K562 (cell line): Measurements from ENCODE around the gene ARL6IP6. TPM values are rescaled to one million over a fixed set of nuclear protein-coding genes. Genes with fewer than 3 reads are reported as not detected.
"Not testable (repeated sequence)": the region's sequence is repeated elsewhere in the genome, so short reads cannot be mapped to it uniquely, and the experiment has no call there.

ENCODE experiments used
- ATAC-seq: fragments of 200-7000 bp; cut with Tn5 transposase; 3 replicates; pipeline ENCODE4 v1.9.1; 2020; ENCODE audit warnings: moderate library complexity
- BruUV-seq: library from RNA; stranded (reverse); fragments of 400-500 nt; replicated peaks from 2 replicates; lab custom pipeline; 2021; lab: Mats Ljungman, UMichigan
- CTCF ChIA-PET: fragments of 300-600 bp; formaldehyde crosslinking; extraction: SDS; loops from one replicate; lab custom pipeline; 2021; ENCODE audit warnings: low intra/inter-chr PET ratio; lab: Yijun Ruan, JAX
- POLR2A ChIA-PET: fragments of 300-600, 350-650 bp; sonication (Branson Sonifier 250); formaldehyde crosslinking; extraction: SDS; loops from one replicate; lab custom pipeline; 2021; ENCODE audit warnings: antibody characterized with exemption, inconsistent platforms; lab: Yijun Ruan, JAX
- DNase-seq, 4 experiments: peaks; one replicate each; pipeline versions ENCODE4 v3.0.0 to v3.0.0-alpha.2; 2011 to 2018; ENCODE audit warnings: low spot score in 3 of 4, mixed read lengths in 3 of 4; ENCODE audit errors: extremely low read depth in 1 of 4
- FAIRE-seq: peaks from 2 replicates; lab custom pipeline; 2011; peaks lifted over from hg19 to GRCh38; lab: Jason Lieb, UNC
- H2AFZ ChIP-seq: 2 replicates; pipeline ENCODE4 v1.6.0; 2011; ENCODE audit warnings: low read depth, low read length, control low read depth, inconsistent platforms
- H3K27ac ChIP-seq: fragments of 200-600 bp; 3 replicates; pipeline ENCODE4 v1.8.0; 2011; ENCODE audit warnings: low read depth, mild to moderate bottlenecking, control low read depth, inconsistent platforms, low read length, moderate library complexity, mixed read lengths; ENCODE audit errors: extremely low read depth
- H3K27me3 ChIP-seq, 2 experiments: fragments of 300-600 bp in 1 of 2; 2 replicates in 1 of 2; 3 replicates in 1 of 2; pipeline versions ENCODE4 v1.6.0 to v1.8.0; 2011; ENCODE audit warnings: inconsistent platforms in 2 of 2, low read length in 2 of 2, mild to moderate bottlenecking in 1 of 2, mixed read lengths in 1 of 2, moderate library complexity in 1 of 2; ENCODE audit not compliant: control insufficient read depth in 2 of 2, insufficient read depth in 2 of 2
- H3K36me3 ChIP-seq: fragments of 300-600 bp; 3 replicates; pipeline ENCODE4 v1.8.0; 2011; ENCODE audit warnings: mild to moderate bottlenecking, low read length, inconsistent platforms; ENCODE audit not compliant: control insufficient read depth, insufficient read depth
- H3K4me1 ChIP-seq, 2 experiments: fragments of 200-600 bp in 1 of 2; replicated peaks in 1 of 2; 2 replicates in 1 of 2; 3 replicates in 1 of 2; pipeline versions ENCODE4 v1.5.1 to v1.8.0; 2011; ENCODE audit warnings: inconsistent platforms in 2 of 2, low read length in 2 of 2, mild to moderate bottlenecking in 1 of 2, mixed read lengths in 1 of 2, moderate library complexity in 1 of 2; ENCODE audit not compliant: control insufficient read depth in 2 of 2, insufficient read depth in 2 of 2
- H3K4me2 ChIP-seq: 2 replicates; pipeline ENCODE4 v1.6.1; 2011; ENCODE audit warnings: low read length, control low read depth, inconsistent platforms, mixed read lengths; ENCODE audit not compliant: insufficient read depth
- H3K4me3 ChIP-seq: fragments of 200-600 bp; sonication (generic), shearing (Covaris generic); 2 replicates; pipeline ENCODE4 v1.5.1; 2016; ENCODE audit warnings: control low read depth, inconsistent platforms
- H3K79me2 ChIP-seq: fragments of 200-600 bp; 3 replicates; pipeline ENCODE4 v1.8.0; 2011; ENCODE audit warnings: low read length, inconsistent platforms; ENCODE audit not compliant: control insufficient read depth, insufficient read depth
- H3K9ac ChIP-seq, 2 experiments: 2 replicates each; pipeline versions ENCODE4 v1.6.0 to v1.6.1; 2011; ENCODE audit warnings: low read depth in 2 of 2, low read length in 2 of 2, control low read depth in 1 of 2, inconsistent platforms in 1 of 2, mild to moderate bottlenecking in 1 of 2, mixed read lengths in 1 of 2; ENCODE audit not compliant: insufficient read depth in 1 of 2
- H3K9me1 ChIP-seq: one replicate; pipeline ENCODE4 v1.6.0; 2011; ENCODE audit warnings: inconsistent platforms, mild to moderate bottlenecking, low read length, moderate library complexity; ENCODE audit not compliant: control insufficient read depth, insufficient read depth
- H3K9me3 ChIP-seq: replicated peaks from 2 replicates; pipeline ENCODE4 v1.5.1; 2011; ENCODE audit warnings: low read depth, low read length, inconsistent platforms; ENCODE audit not compliant: control insufficient read depth, insufficient read depth
- H4K20me1 ChIP-seq: replicated peaks from 2 replicates; pipeline ENCODE4 v1.6.1; 2011; ENCODE audit warnings: low read length, inconsistent platforms, mixed read lengths; ENCODE audit not compliant: control insufficient read depth, insufficient read depth
- MAFF ChIP-seq: IDR thresholded peaks from 2 replicates; pipeline ENCODE4 v1.6.1; 2012; ENCODE audit warnings: low read length, improper control_type of control experiment
- WGBS: fragments of 100-300 bp; shearing (Covaris generic); methylation state at CpG from one replicate; pipeline ENCODE4 v1.1.6; 2016; ENCODE audit warnings: low coverage, mixed read lengths; ENCODE audit not compliant: insufficient coverage; ENCODE audit errors: missing lambda C conversion rate; 5-methylcytosine and 5-hydroxymethylcytosine counted together
- in situ Hi-C: fragments of 300-500 bp; cut with MboI; formaldehyde crosslinking; loops from 4 replicates; pipeline ENCODE4 v1.15.0; 2018; ENCODE audit warnings: inconsistent platforms, mixed read lengths
- intact Hi-C: fragments of 100-400 bp; cut with micrococcal nuclease; formaldehyde crosslinking; loops from 2 replicates; pipeline ENCODE4 v1.14.2; 2022
- polyA plus RNA-seq, 8 experiments: library from polyadenylated mRNA; depleted of rRNA in 4 of 8; stranded (reverse) in 5 of 8; unstranded in 3 of 8; fragments of >200 nt; fragmentation: Nextera tagmentation in 2 of 8; fragmentation: Illumina TruSeq in 1 of 8; extraction: Ambion mirVana in 2 of 8; extraction: Trizol in 1 of 8; gene quantifications; 2 replicates each; pipeline versions ENCODE4 v1.2.1 to v1.2.3, GENCODE V29; 2011 to 2014; ENCODE audit warnings: inconsistent platforms in 1 of 8, missing spikeins in 1 of 8
- total RNA-seq, 7 experiments: library from RNA; depleted of rRNA in 6 of 7; stranded (reverse); fragments of >200 nt in 6 of 7; fragmentation: Illumina TruSeq in 2 of 7; extraction: Trizol in 2 of 7; gene quantifications; 2 replicates each; pipeline versions ENCODE4 v1.2.1 to v1.2.3, GENCODE V29; 2011 to 2021; ENCODE audit warnings: low replicate concordance in 1 of 7
- TF ChIP-seq, protein P1 (sequence below), 3 experiments: IDR thresholded peaks in 2 of 3; conservative IDR thresholded peaks in 1 of 3; 2 replicates each; pipeline ENCODE4 v1.5.1; 2011 to 2012; ENCODE audit warnings: low read length in 3 of 3, mild to moderate bottlenecking in 3 of 3, control low read depth in 2 of 3, improper control_type of control experiment in 1 of 3, inconsistent platforms in 1 of 3, low read depth in 1 of 3, mixed read lengths in 1 of 3, moderate library complexity in 1 of 3; ENCODE audit not compliant: insufficient read depth in 2 of 3

Gene ARL6IP6
- total and polyA plus RNA-seq, 9 of the 15 experiments (the other 6 are each of a cell fraction or from before 2014, with no cell fraction given), result 19.2 to 98.5 (median 36.2) TPM

- Histone ChIP-seq H3K4me2 (no peak overlapping the region), H3K9ac (no peak overlapping the region), H3K27me3 (no peaks in the 10 kb centered on the region), H3K4me1 (no peaks in the 10 kb centered on the region; a peak in 2 of 5 replicates), H3K9me3 (no peaks in the 10 kb centered on the region), H3K27ac (no peak overlapping the region), H3K9me1 (no peaks in the 10 kb centered on the region), H3K4me3 (no peak overlapping the region), H3K79me2 (peaks cover 3% of the 10 kb centered on the region; the same call in 1 of the 3 replicates), H3K36me3 (peaks cover 69% of the 10 kb centered on the region), H4K20me1 (no peaks in the 10 kb centered on the region), H2AFZ (no peak overlapping the region)
- in situ Hi-C loops, result no loop called here
- TF ChIP-seq, protein P1, sequence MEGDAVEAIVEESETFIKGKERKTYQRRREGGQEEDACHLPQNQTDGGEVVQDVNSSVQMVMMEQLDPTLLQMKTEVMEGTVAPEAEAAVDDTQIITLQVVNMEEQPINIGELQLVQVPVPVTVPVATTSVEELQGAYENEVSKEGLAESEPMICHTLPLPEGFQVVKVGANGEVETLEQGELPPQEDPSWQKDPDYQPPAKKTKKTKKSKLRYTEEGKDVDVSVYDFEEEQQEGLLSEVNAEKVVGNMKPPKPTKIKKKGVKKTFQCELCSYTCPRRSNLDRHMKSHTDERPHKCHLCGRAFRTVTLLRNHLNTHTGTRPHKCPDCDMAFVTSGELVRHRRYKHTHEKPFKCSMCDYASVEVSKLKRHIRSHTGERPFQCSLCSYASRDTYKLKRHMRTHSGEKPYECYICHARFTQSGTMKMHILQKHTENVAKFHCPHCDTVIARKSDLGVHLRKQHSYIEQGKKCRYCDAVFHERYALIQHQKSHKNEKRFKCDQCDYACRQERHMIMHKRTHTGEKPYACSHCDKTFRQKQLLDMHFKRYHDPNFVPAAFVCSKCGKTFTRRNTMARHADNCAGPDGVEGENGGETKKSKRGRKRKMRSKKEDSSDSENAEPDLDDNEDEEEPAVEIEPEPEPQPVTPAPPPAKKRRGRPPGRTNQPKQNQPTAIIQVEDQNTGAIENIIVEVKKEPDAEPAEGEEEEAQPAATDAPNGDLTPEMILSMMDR (IDR thresholded peaks at IDR 0.05 in 2 of 3, conservative IDR thresholded peaks at IDR 0.05 in 1 of 3; ENCODE audit: insufficient read depth in 2 of 3, low read depth in 1 of 3, low read length in 3 of 3), result peak in 2 of 3 experiments; percentile 28 to 47; a peak in 4 of 6 replicates
- TF ChIP-seq MAFF, result no peak
- peak; percentile 71 for ATAC-seq
- CTCF ChIA-PET, result interaction anchor here (0.6 kb wide), 1 partner anchor 553 kb away, joined by 3 read pairs; no protein-coding TSS in a partner anchor
- FAIRE-seq, result peak; percentile 29
- peak; percentile 15 to 33 (median 22) for DNase-seq
- intact Hi-C loops, result loop anchor here (5.0 to 10.0 kb wide), 3 partner anchors 544 to 774 kb away; no protein-coding TSS in a partner anchor
- 60% methylated on average over 3 of the region's 3 CpGs for WGBS
- POLR2A ChIA-PET, result interaction anchor here (2.0 kb wide), 1 partner anchor 25 kb away, joined by 5 read pairs; the partner anchor contains the start of genes ARL6IP6 and PRPF40A
- no TSS peak for BruUV-seq
Measured at GRCh38 chr2:152743002-152743401, 24.6 kb downstream of the ARL6IP6 start.

DNA sequence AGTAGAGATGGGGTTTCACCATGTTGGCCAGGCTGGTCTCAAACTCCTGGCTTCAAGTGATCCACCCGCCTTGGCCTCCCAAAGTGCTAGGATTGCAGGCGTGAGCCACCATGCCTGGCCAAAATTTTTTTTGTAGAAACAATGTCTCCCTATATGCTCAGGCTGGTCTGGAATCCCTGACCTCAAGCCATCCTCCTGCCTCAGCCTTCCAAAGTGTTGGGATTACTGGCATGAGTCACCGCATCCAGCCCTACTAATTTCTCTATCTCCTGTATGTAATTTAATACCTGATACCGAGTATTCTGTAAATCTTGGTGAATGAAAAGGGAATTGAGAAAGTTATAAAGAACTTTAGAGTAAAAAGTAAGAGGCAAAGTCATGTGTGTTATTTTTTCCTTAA, 29.3 kb downstream of the ARL6IP6 start:
- H3K27ac ChIP-seq, H3K9me1 ChIP-seq, H3K4me2 ChIP-seq, POLR2A ChIA-PET, H3K9ac ChIP-seq, ATAC-seq, BruUV-seq, DNase-seq, FAIRE-seq, H4K20me1 ChIP-seq, H3K4me1 ChIP-seq, H3K4me3 ChIP-seq, in situ Hi-C loops, H2AFZ ChIP-seq, H3K27me3 ChIP-seq, H3K9me3 ChIP-seq, H3K79me2 ChIP-seq: not testable (repeated sequence)
- intact Hi-C loops, result loop anchor here (10.0 kb wide), 1 partner anchor 713 kb away; no protein-coding TSS in a partner anchor
- WGBS, result 96% methylated on average over 4 of the region's 4 CpGs
- CTCF ChIA-PET, result interaction anchor here (0.6 kb wide), 1 partner anchor 11 kb away, joined by 3 read pairs; no protein-coding TSS in a partner anchor
- peaks cover 68% of the 10 kb centered on the region; the same call in 2 of the 3 replicates for H3K36me3 ChIP-seq
